Measurements from ENCODE around the gene RNF181.
A peak's percentile ranks its signal among the peaks of the same experiment; 100 is the strongest.

The RNF181 gene

GRCh38 chr2:85550486-85550885 is 45.1 kb upstream of the RNF181 start:
- TF ChIP-seq, protein P1, sequence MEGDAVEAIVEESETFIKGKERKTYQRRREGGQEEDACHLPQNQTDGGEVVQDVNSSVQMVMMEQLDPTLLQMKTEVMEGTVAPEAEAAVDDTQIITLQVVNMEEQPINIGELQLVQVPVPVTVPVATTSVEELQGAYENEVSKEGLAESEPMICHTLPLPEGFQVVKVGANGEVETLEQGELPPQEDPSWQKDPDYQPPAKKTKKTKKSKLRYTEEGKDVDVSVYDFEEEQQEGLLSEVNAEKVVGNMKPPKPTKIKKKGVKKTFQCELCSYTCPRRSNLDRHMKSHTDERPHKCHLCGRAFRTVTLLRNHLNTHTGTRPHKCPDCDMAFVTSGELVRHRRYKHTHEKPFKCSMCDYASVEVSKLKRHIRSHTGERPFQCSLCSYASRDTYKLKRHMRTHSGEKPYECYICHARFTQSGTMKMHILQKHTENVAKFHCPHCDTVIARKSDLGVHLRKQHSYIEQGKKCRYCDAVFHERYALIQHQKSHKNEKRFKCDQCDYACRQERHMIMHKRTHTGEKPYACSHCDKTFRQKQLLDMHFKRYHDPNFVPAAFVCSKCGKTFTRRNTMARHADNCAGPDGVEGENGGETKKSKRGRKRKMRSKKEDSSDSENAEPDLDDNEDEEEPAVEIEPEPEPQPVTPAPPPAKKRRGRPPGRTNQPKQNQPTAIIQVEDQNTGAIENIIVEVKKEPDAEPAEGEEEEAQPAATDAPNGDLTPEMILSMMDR (IDR thresholded peaks at IDR 0.05) = no peak

GRCh38 chr2:85551698-85552678 is 43.6 kb upstream of the RNF181 start:
- TF ChIP-seq, protein P1 (IDR thresholded peaks at IDR 0.05) = peak; percentile 80

DNA sequence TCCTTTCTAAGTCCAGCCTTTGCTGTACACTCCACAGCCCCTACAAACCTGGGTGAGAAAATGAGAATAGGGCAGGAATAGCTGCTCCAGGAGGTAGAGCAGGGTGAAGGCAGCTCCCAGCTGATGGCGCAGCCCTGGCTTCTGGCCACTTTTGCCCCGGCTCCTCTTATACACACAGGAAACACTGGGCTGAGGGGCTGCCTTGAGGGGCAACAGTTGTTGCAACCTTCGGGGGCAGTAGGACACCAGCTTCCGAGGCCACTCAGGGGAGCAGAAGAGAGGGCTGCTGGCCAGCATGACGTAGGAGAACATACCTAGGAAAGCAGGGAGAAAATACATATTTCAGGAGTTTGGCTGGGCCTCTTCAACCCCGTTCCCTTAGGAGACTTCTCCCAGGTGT is 42.4 kb upstream of the RNF181 start:
- TF ChIP-seq, protein P1 (IDR thresholded peaks at IDR 0.05) = no peak

DNA sequence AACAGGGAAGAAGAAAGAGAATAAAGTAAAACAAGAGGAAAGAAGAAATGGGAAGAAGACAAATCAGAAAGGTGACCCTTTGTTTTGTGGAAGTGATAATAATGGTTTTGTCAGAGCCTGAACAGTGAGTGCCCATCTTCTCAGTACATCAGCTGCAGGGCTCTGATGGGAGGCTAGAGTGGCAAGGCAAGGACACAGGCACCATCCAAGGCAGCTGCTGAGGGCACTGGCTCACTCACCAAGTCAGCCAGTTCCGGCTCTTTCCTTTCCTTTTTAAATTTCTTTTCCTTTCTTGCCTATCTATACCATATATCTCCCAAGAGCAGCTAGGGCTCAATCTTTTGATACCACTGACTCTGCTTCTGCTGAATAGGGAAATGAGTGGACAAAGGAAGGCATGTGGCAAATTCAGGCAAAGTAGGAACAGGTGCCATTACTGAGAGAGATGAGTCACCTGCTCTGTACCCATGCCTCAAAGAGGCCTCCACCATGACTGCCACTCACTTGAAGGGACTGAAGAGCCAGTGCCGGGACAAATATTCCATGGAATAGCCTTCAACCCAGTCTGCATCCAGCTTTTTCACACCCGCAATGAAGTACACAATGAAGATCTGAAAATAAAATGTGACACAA is 40.4 kb upstream of the RNF181 start:
- TF ChIP-seq, protein P1 (IDR thresholded peaks at IDR 0.05) = no peak

GRCh38 chr2:85557130-85557529 is 38.4 kb upstream of the RNF181 start:
- TF ChIP-seq, protein P1 (IDR thresholded peaks at IDR 0.05) = no peak

DNA sequence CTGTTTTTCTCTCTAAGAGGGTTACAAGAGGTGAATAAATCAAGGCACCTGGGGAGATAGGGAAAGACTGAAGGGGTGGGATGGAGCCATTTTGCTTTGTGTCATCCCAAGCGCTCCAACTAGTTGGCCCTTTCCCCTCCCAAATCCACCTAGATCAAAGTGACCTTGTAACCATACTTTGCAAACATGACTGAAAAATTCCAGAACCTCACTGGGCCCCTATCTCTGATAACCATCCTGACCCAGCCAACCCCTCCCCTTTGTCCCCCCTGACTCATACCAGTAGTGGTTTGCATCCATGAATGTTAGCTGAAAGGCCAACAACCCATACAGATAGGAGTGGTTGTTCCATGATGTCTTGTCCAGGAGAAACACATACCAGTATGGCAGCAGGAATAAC is 37.4 kb upstream of the RNF181 start:
- TF ChIP-seq, protein P1 (IDR thresholded peaks at IDR 0.05) = no peak

- TF ChIP-seq, protein P1 (IDR thresholded peaks at IDR 0.05) = no peak
Observed at GRCh38 chr2:85560812-85561279, 34.7 kb upstream of the RNF181 start.
